ENCODE results near the gene CYBRD1.

The CYBRD1 gene

GRCh38 chr2:171557363-171557762, 35.1 kb downstream of the CYBRD1 start:
- DNase-seq, result no peak

DNA sequence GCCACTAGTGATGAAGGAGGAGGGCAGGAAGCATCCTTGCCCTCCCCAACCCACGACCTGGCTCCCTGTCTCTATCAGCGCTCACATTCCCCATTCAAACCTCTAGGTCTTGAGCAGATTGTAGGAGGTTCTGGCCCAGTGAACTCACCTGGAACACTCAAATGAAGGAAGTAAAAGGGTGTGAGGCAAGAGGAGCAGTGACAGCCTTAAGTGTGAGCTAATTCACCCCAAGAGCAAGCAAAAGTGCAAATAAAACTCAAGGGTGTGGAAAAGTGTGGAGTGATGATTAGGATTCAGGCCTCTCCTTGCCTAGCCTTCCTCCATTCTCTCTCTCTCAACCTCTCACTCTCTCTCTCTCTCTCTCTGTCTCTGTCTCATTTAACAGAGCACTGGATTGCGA, 41.0 kb downstream of the CYBRD1 start:
- DNase-seq, result no peak

DNA sequence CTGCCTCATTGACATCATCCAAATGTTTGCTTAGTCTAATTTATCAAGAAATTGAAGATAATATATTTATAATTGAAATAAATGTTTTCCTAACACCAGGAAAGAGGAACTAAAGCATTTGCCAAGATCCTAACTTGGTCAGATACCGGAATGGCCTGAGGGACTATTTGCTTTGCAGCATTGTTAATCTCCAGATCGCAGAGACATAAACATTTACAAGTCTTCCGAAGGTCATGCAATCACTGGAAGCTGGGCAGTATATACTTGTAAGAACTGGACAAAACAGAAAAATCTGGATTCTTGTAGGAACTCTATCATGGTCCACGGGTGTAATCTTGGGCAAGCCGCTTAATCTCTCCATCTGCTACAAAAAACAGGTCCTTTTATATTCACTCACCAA, 42.2 kb downstream of the CYBRD1 start:
- DNase-seq, result no peak

DNA sequence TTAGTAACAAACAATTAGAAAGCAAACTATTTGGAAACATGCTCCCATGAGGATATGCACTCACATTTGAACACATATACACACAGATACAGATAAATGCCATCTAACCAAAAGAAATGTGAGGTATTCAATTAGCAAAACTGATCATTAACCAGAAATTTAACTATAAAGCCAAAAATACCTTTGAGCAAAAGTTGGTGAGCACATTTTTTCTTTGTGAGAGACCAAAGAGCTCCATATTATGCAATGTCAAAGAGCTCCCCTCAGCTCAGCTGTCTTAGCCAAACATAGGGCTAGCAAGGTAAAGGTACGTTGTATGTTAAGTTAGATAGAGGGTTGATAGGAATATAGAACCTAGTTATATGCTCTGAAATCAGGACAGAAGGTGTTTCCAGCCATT, 43.8 kb downstream of the CYBRD1 start:
- DNase-seq, result no peak

- no peak for DNase-seq
Measured at GRCh38 chr2:171566753-171567152, 44.5 kb downstream of the CYBRD1 start.

- no peak for DNase-seq
Measured at GRCh38 chr2:171568089-171568488, 45.8 kb downstream of the CYBRD1 start.

GRCh38 chr2:171571721-171572120, 49.4 kb downstream of the CYBRD1 start:
- no peak for DNase-seq

DNA sequence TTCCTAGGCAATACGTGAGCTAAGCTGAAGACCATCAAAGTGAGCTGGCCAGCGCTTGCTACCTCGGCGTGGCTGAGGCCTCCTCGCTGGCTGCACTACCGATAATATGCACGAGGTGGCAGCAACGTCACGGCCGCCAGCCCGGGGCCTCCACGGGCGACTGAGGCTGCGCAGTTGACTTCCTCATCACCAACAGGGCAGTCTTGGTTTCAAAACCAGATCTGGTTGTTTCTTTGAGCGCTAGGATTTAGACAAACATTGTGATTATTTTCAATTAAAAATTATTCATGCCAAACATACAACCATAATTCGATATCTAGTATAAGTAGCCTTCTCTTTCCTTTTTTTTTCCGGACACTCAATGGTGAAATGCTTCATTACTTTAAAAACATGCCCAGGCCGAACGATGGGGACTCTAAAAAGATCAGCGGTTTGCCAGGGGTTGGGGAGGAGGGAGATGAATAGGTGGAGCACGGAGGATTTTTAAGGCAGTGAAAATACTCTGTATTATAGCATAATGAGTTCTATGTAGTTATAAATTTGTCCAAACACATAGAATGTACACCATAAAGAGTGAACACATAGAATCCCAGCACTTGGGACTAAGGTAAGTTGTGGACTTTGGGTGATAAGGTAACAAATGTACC, 52.0 kb downstream of the CYBRD1 start:
- no peak for DNase-seq

- no peak for DNase-seq
Measured at GRCh38 chr2:171575606-171576005, 53.3 kb downstream of the CYBRD1 start.

DNA sequence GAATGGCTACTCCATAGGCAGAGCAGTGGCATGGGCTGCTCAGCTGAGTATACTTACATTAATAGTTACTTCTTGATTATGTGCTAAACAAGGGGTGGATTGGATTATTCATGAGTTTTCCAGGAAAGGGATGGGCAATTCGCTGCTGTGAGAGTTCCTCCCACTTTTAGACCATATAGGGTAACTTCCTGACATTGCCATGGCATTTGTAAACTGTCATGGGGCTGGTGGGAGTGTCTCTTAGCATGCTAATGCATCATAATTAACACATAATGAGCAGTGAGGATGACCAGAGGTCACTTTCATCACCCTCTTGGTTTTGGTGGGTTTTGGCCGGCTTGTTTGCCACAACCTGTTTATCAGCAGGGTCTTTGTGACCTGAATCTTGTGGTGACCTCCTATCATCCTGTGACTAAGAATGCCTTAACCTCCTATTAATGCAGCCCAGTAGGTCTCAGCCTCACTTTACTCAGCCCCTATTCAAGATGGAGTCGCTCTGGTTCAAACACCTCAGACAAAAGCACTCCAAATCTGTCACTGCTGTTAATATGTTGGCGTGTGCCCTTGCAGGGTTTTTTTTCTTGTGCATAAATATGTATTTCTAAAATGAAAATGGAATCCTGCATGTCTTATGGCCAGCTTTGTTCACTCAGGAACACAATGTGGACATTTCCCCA, 56.0 kb downstream of the CYBRD1 start:
- DNase-seq, result no peak

DNA sequence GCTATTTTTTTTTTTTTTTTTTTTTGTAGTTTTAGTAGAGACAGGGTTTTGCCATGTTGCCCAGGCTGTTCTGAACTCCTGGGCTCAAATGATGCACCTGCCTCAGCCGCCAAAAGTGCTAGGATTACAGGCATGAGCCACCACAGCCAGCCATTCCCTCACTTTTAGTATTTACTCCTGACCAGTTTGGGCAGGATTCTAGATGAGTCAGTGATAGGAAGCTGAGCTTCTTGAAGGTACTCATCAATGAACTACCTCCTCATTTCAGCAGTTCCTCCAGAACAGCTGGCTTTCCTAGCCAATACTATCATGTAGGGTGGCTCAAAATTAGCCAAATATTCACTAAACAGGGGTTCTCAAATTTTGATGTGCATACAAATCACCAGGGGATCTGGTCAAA, 57.2 kb downstream of the CYBRD1 start:
- DNase-seq, result no peak

DNA sequence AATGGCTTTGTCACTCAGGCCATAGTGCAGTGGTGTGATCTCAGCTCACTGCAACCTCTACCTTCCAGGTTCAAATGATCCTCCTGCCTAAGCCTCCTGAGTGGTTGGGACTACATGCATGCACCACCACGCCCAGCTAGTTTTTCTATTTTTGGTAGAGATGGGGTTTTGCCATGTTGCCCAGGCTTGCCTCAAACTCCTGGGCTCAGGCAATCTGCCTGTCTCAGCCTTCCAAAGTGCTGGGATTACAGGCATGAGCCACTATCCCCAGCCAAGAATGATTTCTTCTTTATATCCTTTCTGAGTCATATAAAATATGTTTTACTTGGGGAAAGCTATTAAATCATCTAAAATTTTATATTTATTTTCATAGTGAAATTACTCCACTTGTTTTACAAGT, 61.3 kb downstream of the CYBRD1 start:
- no peak for DNase-seq

DNA sequence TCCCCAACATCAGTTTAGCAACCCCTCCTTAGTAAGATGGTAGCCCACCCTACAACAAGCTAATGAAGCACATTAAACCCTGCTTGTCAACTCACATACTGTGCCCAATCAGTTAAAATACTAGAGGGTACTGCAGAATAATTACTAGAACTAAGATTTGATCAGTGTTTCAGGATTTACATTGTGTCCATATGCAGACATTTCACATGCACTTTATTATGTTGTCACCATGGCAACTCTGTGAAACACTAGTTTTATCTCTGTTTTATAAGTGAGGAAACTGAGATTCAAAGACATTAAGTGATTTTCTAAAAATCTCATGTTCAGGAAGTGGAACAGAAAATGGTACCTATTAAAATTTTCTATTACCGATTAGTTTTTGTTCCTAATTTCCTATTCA, 61.7 kb downstream of the CYBRD1 start:
- no peak for DNase-seq

DNA sequence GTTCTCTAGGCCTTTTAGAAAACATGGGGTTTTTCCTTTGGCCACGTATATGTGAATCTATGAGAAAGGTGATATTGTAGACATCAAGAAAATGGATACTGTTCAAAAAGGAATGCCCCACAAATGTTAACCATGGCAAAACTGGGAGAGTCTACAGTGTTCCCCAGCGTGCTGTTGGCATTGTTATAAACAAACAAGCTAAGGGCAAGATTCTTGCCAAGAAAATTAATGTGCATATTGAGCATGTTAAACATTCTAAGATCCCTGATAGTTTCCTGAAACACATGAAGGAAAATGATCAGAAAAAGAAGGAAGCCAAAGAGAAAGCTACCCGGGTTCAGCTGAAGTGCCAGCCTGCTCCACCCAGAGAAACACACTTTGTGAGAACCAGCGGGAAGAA, 64.9 kb downstream of the CYBRD1 start:
- DNase-seq, result no peak

DNA sequence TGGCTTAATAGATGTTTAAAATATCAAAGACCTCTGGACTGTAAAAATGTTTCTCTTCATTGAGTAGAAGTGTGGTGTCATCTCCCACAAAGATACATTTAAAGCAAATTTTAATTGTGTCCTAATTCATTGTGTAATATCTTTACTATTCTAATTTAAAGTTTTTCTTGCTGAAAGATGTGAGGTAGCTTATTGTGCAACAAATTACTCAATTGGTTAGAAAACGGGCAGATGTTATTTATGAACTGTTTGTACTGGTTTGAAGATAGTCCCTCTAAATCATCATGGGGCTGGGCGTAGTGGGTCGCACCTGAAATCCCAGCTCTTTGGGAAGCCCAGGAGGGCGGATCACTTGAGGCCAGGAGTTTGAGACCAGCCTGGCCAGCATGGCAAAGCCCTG, 65.3 kb downstream of the CYBRD1 start:
- DNase-seq, result no peak

DNA sequence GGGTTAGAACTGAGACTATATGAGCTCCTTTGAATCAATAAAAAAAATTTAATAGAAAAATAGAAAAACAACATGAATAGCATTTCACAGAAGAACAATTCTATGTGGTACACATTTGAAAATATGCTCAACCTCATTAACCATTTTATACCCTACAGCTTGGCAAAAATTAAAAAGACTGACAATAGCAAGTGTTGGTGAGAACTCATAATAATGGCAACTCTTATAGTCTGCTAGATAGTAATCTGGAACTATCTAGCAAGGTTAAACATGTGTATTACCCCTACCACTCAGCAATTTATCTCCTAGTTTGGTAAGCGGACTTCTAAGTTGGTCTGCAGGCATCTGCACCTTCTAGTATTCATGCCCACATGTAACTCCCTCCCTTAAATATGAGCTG, 67.8 kb downstream of the CYBRD1 start:
- no peak for DNase-seq

- DNase-seq, result no peak
Measured at GRCh38 chr2:171592036-171592555, 69.8 kb downstream of the CYBRD1 start.

DNA sequence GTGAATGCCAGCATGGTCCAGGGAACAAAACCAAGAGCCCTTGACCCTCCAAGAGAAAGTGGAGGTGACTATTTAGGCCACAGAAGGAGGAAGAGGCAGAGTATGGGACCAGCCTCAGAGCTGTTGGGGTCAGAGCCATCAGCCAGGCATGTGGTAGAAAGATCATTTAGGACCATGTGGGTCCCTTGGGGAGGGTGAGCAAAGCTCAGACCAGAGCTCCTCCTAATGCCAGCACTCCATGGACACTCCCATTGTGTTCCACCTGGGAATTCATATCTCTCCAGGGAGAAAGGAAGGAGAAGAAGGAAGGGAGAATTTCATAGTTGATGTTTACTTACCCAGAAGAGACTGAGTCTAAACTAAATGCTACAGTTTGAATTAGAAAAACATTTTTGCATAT, 73.2 kb downstream of the CYBRD1 start:
- no peak for DNase-seq

DNA sequence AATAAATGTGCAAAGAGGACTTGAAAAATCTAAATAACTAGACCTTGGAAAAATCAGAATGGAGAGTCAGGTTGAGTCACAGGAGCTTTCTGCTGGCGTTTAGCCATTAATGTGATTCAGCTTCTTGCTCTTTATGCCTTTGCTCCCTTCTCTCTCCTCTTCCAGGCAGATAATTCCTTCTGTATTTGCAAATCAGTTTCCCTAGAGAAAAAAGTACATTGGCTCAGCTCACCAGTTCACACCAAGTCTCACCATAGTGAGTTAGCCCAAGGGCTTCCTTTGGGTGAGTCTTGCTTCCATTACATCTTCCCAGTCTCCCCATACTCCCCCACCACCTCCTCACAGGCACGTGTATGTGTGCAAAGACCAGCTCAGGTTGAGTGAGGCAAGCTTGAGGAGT, 73.6 kb downstream of the CYBRD1 start:
- DNase-seq, result no peak

DNA sequence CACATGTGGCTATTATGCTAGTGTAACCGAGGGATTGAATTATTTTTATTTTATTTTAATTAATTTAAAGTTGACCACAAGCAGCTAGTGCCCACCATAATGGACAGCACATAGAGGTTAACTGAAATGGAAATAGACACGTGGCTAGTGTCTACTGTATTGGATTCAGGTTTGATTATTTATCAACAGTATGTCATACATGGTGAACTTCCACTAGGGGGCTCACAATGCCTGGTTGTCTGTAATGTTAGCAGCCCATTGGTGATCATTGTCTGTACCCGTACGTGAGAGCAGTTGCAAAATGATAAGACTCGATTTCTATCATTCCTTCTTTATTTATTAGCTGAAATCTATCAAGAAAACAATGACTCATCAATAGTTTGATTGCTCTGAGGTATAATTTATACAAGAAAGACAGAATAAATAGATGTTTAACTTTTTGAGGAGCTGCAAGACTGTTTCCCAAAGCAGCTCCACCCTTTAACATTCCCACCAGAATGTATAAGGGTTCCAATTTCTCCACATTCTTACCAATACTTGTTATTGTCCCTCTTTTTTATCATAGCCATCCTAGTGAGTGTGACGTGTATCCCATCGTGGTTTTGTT, 76.5 kb downstream of the CYBRD1 start:
- DNase-seq, result no peak

DNA sequence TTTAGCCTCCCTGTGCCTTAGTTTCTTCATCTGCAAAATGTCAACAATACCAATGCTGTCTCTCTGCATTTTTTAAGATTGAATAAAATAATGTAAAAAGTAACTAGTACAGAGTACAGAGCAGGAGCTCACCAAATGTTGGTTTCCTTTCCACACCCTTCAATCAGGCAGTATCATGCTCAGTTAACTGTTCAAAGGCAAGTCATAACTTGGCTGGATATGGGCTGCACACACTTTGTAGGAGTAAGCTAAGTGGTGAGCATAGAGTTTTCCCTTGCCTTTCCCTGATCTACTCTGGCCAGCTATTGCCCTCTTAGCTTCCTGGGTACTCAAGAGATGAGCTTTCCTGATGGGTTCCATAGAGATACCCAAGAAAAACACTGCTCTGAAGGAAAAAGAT, 77.9 kb downstream of the CYBRD1 start:
- DNase-seq, result no peak

DNA sequence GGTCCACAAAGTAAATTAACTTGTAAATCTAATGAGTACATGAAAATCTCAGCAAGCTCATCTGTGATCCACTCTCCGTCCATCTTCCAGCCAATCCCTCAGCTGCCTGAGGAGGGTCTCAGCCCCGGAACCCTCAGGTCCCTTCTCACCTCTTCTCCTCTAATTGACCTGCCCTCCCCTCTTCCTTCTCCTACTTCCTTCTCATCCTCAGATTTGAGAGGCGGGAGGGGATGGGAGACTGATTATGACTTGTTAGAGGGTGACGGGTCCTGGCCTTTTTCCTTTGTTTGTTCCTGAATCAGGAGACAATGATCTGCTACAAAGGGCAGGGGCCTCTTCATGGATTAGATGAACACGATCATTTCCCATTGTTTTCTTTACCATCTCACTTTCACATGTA, 80.1 kb downstream of the CYBRD1 start:
- no peak for DNase-seq
